ENCODE data around the gene HMGCLL1.

HMGCLL1 gene

DNA sequence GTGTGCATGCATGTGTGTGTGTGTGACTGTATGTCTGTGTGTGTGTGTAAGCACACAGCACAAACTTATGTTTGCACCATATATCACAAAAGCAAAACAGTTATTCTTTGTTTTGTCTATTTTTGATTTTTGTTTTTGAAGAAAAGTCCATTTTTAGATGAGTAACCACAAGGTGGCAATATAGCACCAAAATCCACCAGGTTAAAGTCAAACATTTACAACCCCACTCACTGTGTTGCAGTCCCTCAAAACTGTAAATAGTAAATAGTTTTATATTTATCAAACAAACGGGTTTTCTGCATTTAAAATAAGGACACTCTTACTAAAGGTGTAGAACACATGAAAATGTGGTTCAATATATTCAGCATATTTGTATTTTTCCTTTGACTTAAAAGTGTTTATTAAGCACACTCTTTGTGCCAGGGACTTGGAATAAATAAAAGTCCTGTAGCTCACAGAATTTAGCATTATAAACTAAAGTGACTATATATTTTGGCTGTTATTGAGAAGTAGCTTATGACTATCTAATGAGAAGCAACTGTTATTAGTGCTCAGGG lies 133.3 kb downstream of the HMGCLL1 start:
- H3K36me3 ChIP-seq (ENCODE audit: control insufficient read depth, insufficient read depth, low read length) = no peaks in the 10 kb centered on the region
- no CpG with 5 or more reads among the region's 1 CpG for WGBS, 2 experiments (ENCODE audit: insufficient coverage in 2 of 2)
- H3K4me3 ChIP-seq (ENCODE audit: extremely low read depth, insufficient read depth, low read length, poor library complexity, severe bottlenecking) = no peak overlapping the region
- no peaks in the 10 kb centered on the region for H3K4me1 ChIP-seq (ENCODE audit: control insufficient read depth, insufficient read depth, low read length, poor library complexity, severe bottlenecking)
- H3K27ac ChIP-seq (ENCODE audit: low read depth, low read length, severe bottlenecking) = no peak overlapping the region
- no peaks in the 10 kb centered on the region for H3K9me3 ChIP-seq (ENCODE audit: control insufficient read depth, low read length)

DNA sequence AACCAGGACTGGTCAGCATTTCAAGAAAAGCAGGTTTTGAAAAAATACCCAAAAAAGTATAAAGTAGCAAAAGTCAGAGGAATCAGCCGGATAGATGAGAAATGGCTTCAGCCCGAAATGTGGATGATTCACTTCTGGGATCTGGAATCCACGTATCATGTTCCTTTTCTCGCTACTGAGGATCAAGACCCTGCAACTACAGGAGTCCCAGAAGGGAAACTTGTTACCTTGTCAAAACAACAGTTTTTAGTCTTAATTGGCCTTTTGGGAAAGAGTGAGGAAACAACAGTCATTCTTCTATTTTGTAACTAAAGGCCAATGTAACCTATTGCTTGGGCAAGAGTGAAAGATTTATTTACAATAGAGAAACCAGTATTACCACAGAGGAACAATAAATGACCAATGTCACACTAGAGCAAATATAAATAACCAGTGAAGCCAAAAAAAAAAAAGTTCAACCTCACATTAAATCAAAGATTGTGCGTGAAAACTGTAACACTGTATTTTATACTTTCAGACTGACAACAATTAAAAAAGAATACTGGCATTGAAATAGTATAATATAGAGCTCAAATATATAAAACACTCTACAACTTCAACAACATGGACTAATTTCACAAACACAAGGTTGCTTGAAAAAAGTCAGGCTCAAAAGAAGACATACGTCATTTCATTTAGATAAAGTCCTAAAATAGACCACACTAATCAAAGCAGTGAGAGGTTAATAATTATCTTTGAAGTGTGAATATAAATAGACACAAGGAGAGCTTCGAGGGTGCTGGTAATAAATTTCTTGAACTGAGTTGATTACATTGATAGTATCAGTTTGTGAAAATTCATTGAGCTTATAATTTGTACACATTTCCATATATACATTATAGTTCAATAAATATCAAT lies 135.5 kb downstream of the HMGCLL1 start:
- Histone ChIP-seq H3K4me3 (ENCODE audit: extremely low read depth, insufficient read depth, low read length, poor library complexity, severe bottlenecking) (no peak overlapping the region), H3K4me1 (ENCODE audit: control insufficient read depth, insufficient read depth, low read length, poor library complexity, severe bottlenecking) (no peaks in the 10 kb centered on the region), H3K36me3 (ENCODE audit: control insufficient read depth, insufficient read depth, low read length) (no peaks in the 10 kb centered on the region), H3K27ac (ENCODE audit: low read depth, low read length, severe bottlenecking) (no peak overlapping the region), H3K9me3 (ENCODE audit: control insufficient read depth, low read length) (no peaks in the 10 kb centered on the region)
- 89 to 94% methylated on average over 4 of the region's 7 CpGs for WGBS, 2 experiments (ENCODE audit: insufficient coverage in 2 of 2)

GRCh38 chr6:55438203-55438602 lies 140.8 kb downstream of the HMGCLL1 start:
- Histone ChIP-seq H3K27ac (ENCODE audit: low read depth, low read length, severe bottlenecking) (no peak overlapping the region), H3K4me1 (ENCODE audit: control insufficient read depth, insufficient read depth, low read length, poor library complexity, severe bottlenecking) (peaks cover 6% of the 10 kb centered on the region), H3K4me3 (ENCODE audit: extremely low read depth, insufficient read depth, low read length, poor library complexity, severe bottlenecking) (no peak overlapping the region), H3K36me3 (ENCODE audit: control insufficient read depth, insufficient read depth, low read length) (no peaks in the 10 kb centered on the region), H3K9me3 (ENCODE audit: control insufficient read depth, low read length) (no peaks in the 10 kb centered on the region)
- WGBS, 2 experiments (ENCODE audit: insufficient coverage in 2 of 2) = 94 to 98% methylated on average over 2 of the region's 3 CpGs

GRCh38 chr6:55437141-55437540 lies 141.9 kb downstream of the HMGCLL1 start:
- Histone ChIP-seq H3K9me3 (ENCODE audit: control insufficient read depth, low read length) (no peaks in the 10 kb centered on the region), H3K4me1 (ENCODE audit: control insufficient read depth, insufficient read depth, low read length, poor library complexity, severe bottlenecking) (peaks cover 6% of the 10 kb centered on the region), H3K27ac (ENCODE audit: low read depth, low read length, severe bottlenecking) (no peak overlapping the region), H3K4me3 (ENCODE audit: extremely low read depth, insufficient read depth, low read length, poor library complexity, severe bottlenecking) (no peak overlapping the region), H3K36me3 (ENCODE audit: control insufficient read depth, insufficient read depth, low read length) (no peaks in the 10 kb centered on the region)
- 94 to 100% methylated on average over 3 to 4 of the region's 4 CpGs for WGBS, 2 experiments (ENCODE audit: insufficient coverage in 2 of 2)

GRCh38 chr6:55433446-55434130 lies 145.4 kb downstream of the HMGCLL1 start:
- Histone ChIP-seq H3K4me1 (ENCODE audit: control insufficient read depth, insufficient read depth, low read length, poor library complexity, severe bottlenecking) (peaks cover 6% of the 10 kb centered on the region), H3K36me3 (ENCODE audit: control insufficient read depth, insufficient read depth, low read length) (no peaks in the 10 kb centered on the region), H3K27ac (ENCODE audit: low read depth, low read length, severe bottlenecking) (no peak overlapping the region), H3K4me3 (ENCODE audit: extremely low read depth, insufficient read depth, low read length, poor library complexity, severe bottlenecking) (no peak overlapping the region), H3K9me3 (ENCODE audit: control insufficient read depth, low read length) (no peaks in the 10 kb centered on the region)
- WGBS, 2 experiments (ENCODE audit: insufficient coverage in 2 of 2) = 36 to 62% methylated on average over 2 of the region's 2 CpGs

DNA sequence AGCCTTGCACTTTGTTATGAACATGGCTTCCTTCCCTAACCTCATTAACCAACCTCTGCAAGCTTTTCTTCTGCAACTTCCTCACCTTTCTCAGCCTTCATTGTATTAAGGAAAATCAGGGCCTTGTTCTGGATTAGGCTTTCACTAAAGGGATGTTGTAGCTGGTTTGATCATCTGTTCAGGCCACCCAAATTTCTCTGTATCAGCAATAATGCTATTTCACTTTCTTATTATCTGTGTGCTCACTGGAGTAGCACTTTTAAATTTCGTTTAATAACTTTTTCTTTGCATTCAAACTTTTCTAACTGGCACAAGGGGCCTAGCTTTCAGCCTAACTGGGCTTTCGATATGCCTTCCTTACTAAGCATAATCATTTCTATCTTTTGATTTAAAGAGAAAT lies 155.1 kb downstream of the HMGCLL1 start:
- no CpG with 5 or more reads among the region's 2 CpGs for WGBS, 2 experiments (ENCODE audit: insufficient coverage in 2 of 2)
- no peak overlapping the region for H3K27ac ChIP-seq (ENCODE audit: low read depth, low read length, severe bottlenecking)
- no peak overlapping the region for H3K4me3 ChIP-seq (ENCODE audit: extremely low read depth, insufficient read depth, low read length, poor library complexity, severe bottlenecking)
- H3K4me1 ChIP-seq (ENCODE audit: control insufficient read depth, insufficient read depth, low read length, poor library complexity, severe bottlenecking) = no peaks in the 10 kb centered on the region
- H3K9me3 ChIP-seq (ENCODE audit: control insufficient read depth, low read length) = no peaks in the 10 kb centered on the region
- no peaks in the 10 kb centered on the region for H3K36me3 ChIP-seq (ENCODE audit: control insufficient read depth, insufficient read depth, low read length)

DNA sequence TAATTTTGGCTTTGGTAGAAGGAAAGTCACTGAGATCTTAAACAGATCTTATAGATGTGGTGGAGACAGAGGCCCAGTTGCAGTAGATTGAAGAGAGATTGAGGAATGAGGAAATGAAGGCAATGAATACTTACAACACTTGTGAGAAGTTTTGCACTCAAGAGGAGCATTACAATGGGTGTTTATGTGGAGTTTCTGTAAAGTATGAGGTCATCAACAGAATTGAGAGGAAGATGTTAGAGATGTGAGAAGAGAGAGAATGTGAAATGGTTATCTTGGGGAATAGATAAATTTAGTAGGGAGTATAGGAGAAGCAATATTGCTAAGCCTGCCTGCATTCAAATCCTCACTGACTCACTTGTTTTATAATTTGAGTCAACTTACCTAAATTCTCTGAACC lies 168.3 kb downstream of the HMGCLL1 start:
- Histone ChIP-seq H3K27ac (ENCODE audit: low read depth, low read length, severe bottlenecking) (no peak overlapping the region), H3K4me3 (ENCODE audit: extremely low read depth, insufficient read depth, low read length, poor library complexity, severe bottlenecking) (no peak overlapping the region), H3K36me3 (ENCODE audit: control insufficient read depth, insufficient read depth, low read length) (no peaks in the 10 kb centered on the region), H3K4me1 (ENCODE audit: control insufficient read depth, insufficient read depth, low read length, poor library complexity, severe bottlenecking) (no peaks in the 10 kb centered on the region), H3K9me3 (ENCODE audit: control insufficient read depth, low read length) (no peaks in the 10 kb centered on the region)

GRCh38 chr6:55405474-55406235 lies 173.3 kb downstream of the HMGCLL1 start:
- H3K4me3 ChIP-seq (ENCODE audit: extremely low read depth, insufficient read depth, low read length, poor library complexity, severe bottlenecking) = no peak overlapping the region
- H3K36me3 ChIP-seq (ENCODE audit: control insufficient read depth, insufficient read depth, low read length) = no peaks in the 10 kb centered on the region
- H3K27ac ChIP-seq (ENCODE audit: low read depth, low read length, severe bottlenecking) = no peak overlapping the region
- WGBS, 2 experiments (ENCODE audit: insufficient coverage in 2 of 2) = 89 to 96% methylated on average over 3 to 7 of the region's 7 CpGs
- no peaks in the 10 kb centered on the region for H3K9me3 ChIP-seq (ENCODE audit: control insufficient read depth, low read length)
- no peaks in the 10 kb centered on the region for H3K4me1 ChIP-seq (ENCODE audit: control insufficient read depth, insufficient read depth, low read length, poor library complexity, severe bottlenecking)

DNA sequence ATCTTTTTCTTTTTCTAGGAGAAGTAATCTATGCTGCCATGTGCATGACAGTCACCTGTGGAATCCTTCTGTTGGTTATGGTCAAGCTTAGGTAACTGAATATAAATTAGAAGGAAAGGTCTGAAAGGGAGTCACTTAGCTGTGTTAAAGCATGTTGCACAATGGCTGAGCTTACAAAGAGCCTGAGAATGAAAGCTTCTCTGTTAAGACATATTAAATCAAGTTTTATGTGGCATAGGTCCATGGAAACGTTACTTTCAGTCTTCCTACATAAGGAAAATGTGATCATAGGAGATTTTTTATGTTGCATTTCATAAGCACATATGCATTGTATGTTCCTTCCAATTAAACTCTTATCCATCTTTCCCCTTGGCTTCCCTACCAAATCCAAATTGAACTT lies 179.6 kb downstream of the HMGCLL1 start:
- H3K4me3 ChIP-seq (ENCODE audit: extremely low read depth, insufficient read depth, low read length, poor library complexity, severe bottlenecking) = no peak overlapping the region
- H3K4me1 ChIP-seq (ENCODE audit: control insufficient read depth, insufficient read depth, low read length, poor library complexity, severe bottlenecking) = no peaks in the 10 kb centered on the region
- WGBS, 2 experiments (ENCODE audit: insufficient coverage in 2 of 2) = no CpG with 5 or more reads among the region's 1 CpG
- no peaks in the 10 kb centered on the region for H3K36me3 ChIP-seq (ENCODE audit: control insufficient read depth, insufficient read depth, low read length)
- H3K9me3 ChIP-seq (ENCODE audit: control insufficient read depth, low read length) = no peaks in the 10 kb centered on the region
- H3K27ac ChIP-seq (ENCODE audit: low read depth, low read length, severe bottlenecking) = no peak overlapping the region

DNA sequence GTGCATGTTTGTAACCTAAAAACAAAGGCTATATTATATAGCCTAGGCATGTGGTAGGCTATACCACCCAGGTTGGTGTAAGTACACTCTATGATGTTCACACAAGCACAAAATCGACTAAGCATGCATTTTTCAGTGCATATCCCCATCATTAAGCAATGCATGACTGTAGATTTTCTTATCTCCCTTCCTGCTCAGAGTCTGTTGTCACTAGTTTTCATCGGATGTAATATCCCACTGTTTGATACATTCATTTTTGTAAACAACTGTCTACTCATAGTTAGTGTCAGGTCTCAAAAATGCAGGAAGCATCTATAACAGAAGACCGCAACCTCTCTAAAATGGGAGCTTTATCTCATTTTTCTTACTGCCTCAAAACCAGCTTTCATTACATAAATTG lies 181.0 kb downstream of the HMGCLL1 start:
- WGBS, 2 experiments (ENCODE audit: insufficient coverage in 2 of 2) = 78 to 79% methylated on average over 1 to 2 of the region's 3 CpGs
- Histone ChIP-seq H3K36me3 (ENCODE audit: control insufficient read depth, insufficient read depth, low read length) (no peaks in the 10 kb centered on the region), H3K27ac (ENCODE audit: low read depth, low read length, severe bottlenecking) (no peak overlapping the region), H3K9me3 (ENCODE audit: control insufficient read depth, low read length) (no peaks in the 10 kb centered on the region), H3K4me3 (ENCODE audit: extremely low read depth, insufficient read depth, low read length, poor library complexity, severe bottlenecking) (no peak overlapping the region), H3K4me1 (ENCODE audit: control insufficient read depth, insufficient read depth, low read length, poor library complexity, severe bottlenecking) (no peaks in the 10 kb centered on the region)
